ENCODE measurements around the gene BEX1.
"Not testable (repeated sequence)": the region's sequence is repeated elsewhere in the genome, so short reads cannot be mapped to it uniquely, and the experiment has no call there.

DNA sequence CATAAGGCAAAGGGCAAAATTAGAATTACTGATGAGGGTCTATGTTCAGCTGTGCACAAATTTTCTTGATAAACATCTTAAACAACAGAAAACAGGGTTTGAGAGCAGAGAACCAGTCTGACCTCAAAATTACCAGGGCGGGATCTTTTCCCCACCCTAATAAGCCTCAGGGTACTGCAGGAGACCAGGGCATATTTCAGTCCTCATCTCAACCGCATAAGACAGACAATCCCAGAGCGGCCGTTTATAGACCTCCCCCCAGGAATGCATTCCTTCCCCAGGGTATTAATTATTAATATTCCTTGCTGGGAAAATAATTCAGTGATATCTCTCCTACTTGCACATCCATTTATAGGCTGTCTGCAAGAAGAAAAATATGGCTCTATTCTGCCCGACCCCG, 45.5 kb upstream of the BEX1 start:
- TF ChIP-seq CTCF, POLR2A (IDR thresholded peaks at IDR 0.05): not testable (repeated sequence)

Measured in uterus (tissue), 2 donors.